CD14-positive monocyte (primary cell): ENCODE measurements around the gene LRTM2. TPM values are rescaled to one million over a fixed set of nuclear protein-coding genes. Genes with fewer than 3 reads are reported as not detected.

ENCODE experiments used
- DNase-seq, 3 donors: peaks; one replicate each; pipeline ENCODE4 v3.0.0-alpha.2; 2011 to 2022
- H2AFZ ChIP-seq: 2 replicates; pipeline ENCODE4 v1.6.0; 2012; ENCODE audit warnings: mild to moderate bottlenecking, low read depth, low read length, inconsistent platforms; ENCODE audit not compliant: insufficient read depth, poor library complexity, severe bottlenecking
- H3K27ac ChIP-seq, 2 donors: 1 replicate in 1 of 2; 2 replicates in 1 of 2; pipeline ENCODE4 v1.5.1; 2012 to 2013; ENCODE audit warnings: low read length in 2 of 2, control low read depth in 1 of 2, inconsistent platforms in 1 of 2, low read depth in 1 of 2, mild to moderate bottlenecking in 1 of 2
- H3K27me3 ChIP-seq, 2 donors: one replicate each; pipeline versions ENCODE4 v1.6.0 to v1.6.1; 2011 to 2013; ENCODE audit warnings: low read length in 2 of 2; ENCODE audit not compliant: control insufficient read depth in 2 of 2, insufficient read depth in 2 of 2
- H3K36me3 ChIP-seq, 2 donors: replicated peaks in 1 of 2; 1 replicate in 1 of 2; 2 replicates in 1 of 2; pipeline versions ENCODE4 v1.5.1 to v1.6.1; 2012 to 2013; ENCODE audit warnings: low read length in 2 of 2, control low read depth in 1 of 2, inconsistent platforms in 1 of 2, mild to moderate bottlenecking in 1 of 2; ENCODE audit not compliant: insufficient read depth in 2 of 2, control insufficient read depth in 1 of 2
- H3K4me1 ChIP-seq, 2 donors: 1 replicate in 1 of 2; 2 replicates in 1 of 2; pipeline versions ENCODE4 v1.5.1 to v1.6.1; 2012 to 2013; ENCODE audit warnings: low read length in 2 of 2, control low read depth in 1 of 2, inconsistent platforms in 1 of 2, mild to moderate bottlenecking in 1 of 2, moderate library complexity in 1 of 2; ENCODE audit not compliant: insufficient read depth in 2 of 2, control insufficient read depth in 1 of 2
- H3K4me2 ChIP-seq: replicated peaks from 2 replicates; pipeline ENCODE3; 2012; ENCODE audit warnings: low read length, moderate library complexity, mild to moderate bottlenecking; ENCODE audit not compliant: poor library complexity, severe bottlenecking; ENCODE audit errors: extremely low read depth
- H3K4me3 ChIP-seq, 3 experiments: fragments of 200-600 bp in 1 of 3; sonication (generic) in 1 of 3; replicated peaks in 1 of 3; 1 replicate in 2 of 3; 2 replicates in 1 of 3; pipeline ENCODE4 v1.5.1; 2011 to 2013; ENCODE audit warnings: low read length in 3 of 3, mild to moderate bottlenecking in 3 of 3, control low read depth in 2 of 3, low read depth in 2 of 3, inconsistent platforms in 1 of 3, moderate library complexity in 1 of 3
- H3K79me2 ChIP-seq: 2 replicates; pipeline ENCODE4 v1.6.0; 2012; ENCODE audit warnings: mild to moderate bottlenecking, control low read depth, inconsistent platforms, low read length, moderate library complexity; ENCODE audit not compliant: insufficient read depth
- H3K9ac ChIP-seq: 2 replicates; pipeline ENCODE4 v1.6.0; 2017; ENCODE audit warnings: low read length, mild to moderate bottlenecking; ENCODE audit not compliant: insufficient read depth, poor library complexity, severe bottlenecking
- H3K9me3 ChIP-seq, 2 donors: replicated peaks in 1 of 2; 1 replicate in 1 of 2; 2 replicates in 1 of 2; pipeline versions ENCODE4 v1.5.1 to v1.6.1; 2012 to 2013; ENCODE audit warnings: low read length in 2 of 2, control low read depth in 1 of 2; ENCODE audit not compliant: control insufficient read depth in 1 of 2, insufficient read depth in 1 of 2
- H4K20me1 ChIP-seq: 2 replicates; pipeline ENCODE4 v1.6.0; 2012; ENCODE audit warnings: mild to moderate bottlenecking, low read length, control low read depth, moderate library complexity; ENCODE audit not compliant: insufficient read depth
- H3K27ac Mint-ChIP-seq, 7 donors: one replicate each; pipeline ENCODE4 v1.8.0; 2020; ENCODE audit warnings: mild to moderate bottlenecking in 7 of 7, mixed read lengths in 7 of 7, moderate library complexity in 6 of 7, inconsistent platforms in 2 of 7
- H3K27me3 Mint-ChIP-seq, 3 donors: one replicate each; pipeline ENCODE4 v1.8.0; 2021 to 2022; ENCODE audit warnings: low read depth in 3 of 3, mild to moderate bottlenecking in 3 of 3, mixed read lengths in 3 of 3, moderate library complexity in 3 of 3, inconsistent platforms in 1 of 3
- H3K36me3 Mint-ChIP-seq, 2 donors: one replicate each; pipeline ENCODE4 v1.8.0; 2020; ENCODE audit warnings: mixed read lengths in 2 of 2, inconsistent platforms in 1 of 2, mild to moderate bottlenecking in 1 of 2
- H3K4me1 Mint-ChIP-seq: one replicate; pipeline ENCODE4 v1.8.0; 2020; ENCODE audit warnings: mild to moderate bottlenecking, mixed read lengths
- H3K4me3 Mint-ChIP-seq, 2 donors: one replicate each; pipeline ENCODE4 v1.8.0; 2020; ENCODE audit warnings: mild to moderate bottlenecking in 2 of 2, mixed read lengths in 2 of 2, moderate library complexity in 1 of 2
- H3K9me3 Mint-ChIP-seq, 7 donors: one replicate each; pipeline ENCODE4 v1.8.0; 2020 to 2022; ENCODE audit warnings: mixed read lengths in 7 of 7, mild to moderate bottlenecking in 6 of 7, moderate library complexity in 6 of 7, inconsistent platforms in 2 of 7
- WGBS: methylation state at CpG from one replicate; pipeline ENCODE4 v1.1.5; 2013; ENCODE audit warnings: missing lambda C conversion rate; ENCODE audit not compliant: insufficient coverage; 5-methylcytosine and 5-hydroxymethylcytosine counted together
- intact Hi-C, 2 donors: fragments of 100-400 bp; cut with micrococcal nuclease; formaldehyde crosslinking; loops; one replicate each; pipeline versions ENCODE4 v1.15.0 to v1.15.1; 2023
- polyA plus RNA-seq, 3 donors: library from polyadenylated mRNA; depleted of rRNA in 1 of 3; unstranded in 2 of 3; stranded (reverse) in 1 of 3; fragments of 300-500 nt in 2 of 3; fragments of >200 nt in 1 of 3; fragmentation: Illumina TruSeq in 2 of 3; gene quantifications; 1 replicate in 2 of 3; 2 replicates in 1 of 3; pipeline ENCODE4 v1.2.3, GENCODE V29; 2012 to 2021
- TF ChIP-seq, protein P1 (sequence below): fragments of 200-600 bp; IDR thresholded peaks from one replicate; pipeline ENCODE4 v1.8.0; 2022; ENCODE audit warnings: antibody characterized with exemption, mild to moderate bottlenecking

LRTM2 gene
- polyA plus RNA-seq, 3 donors, result not detected

DNA sequence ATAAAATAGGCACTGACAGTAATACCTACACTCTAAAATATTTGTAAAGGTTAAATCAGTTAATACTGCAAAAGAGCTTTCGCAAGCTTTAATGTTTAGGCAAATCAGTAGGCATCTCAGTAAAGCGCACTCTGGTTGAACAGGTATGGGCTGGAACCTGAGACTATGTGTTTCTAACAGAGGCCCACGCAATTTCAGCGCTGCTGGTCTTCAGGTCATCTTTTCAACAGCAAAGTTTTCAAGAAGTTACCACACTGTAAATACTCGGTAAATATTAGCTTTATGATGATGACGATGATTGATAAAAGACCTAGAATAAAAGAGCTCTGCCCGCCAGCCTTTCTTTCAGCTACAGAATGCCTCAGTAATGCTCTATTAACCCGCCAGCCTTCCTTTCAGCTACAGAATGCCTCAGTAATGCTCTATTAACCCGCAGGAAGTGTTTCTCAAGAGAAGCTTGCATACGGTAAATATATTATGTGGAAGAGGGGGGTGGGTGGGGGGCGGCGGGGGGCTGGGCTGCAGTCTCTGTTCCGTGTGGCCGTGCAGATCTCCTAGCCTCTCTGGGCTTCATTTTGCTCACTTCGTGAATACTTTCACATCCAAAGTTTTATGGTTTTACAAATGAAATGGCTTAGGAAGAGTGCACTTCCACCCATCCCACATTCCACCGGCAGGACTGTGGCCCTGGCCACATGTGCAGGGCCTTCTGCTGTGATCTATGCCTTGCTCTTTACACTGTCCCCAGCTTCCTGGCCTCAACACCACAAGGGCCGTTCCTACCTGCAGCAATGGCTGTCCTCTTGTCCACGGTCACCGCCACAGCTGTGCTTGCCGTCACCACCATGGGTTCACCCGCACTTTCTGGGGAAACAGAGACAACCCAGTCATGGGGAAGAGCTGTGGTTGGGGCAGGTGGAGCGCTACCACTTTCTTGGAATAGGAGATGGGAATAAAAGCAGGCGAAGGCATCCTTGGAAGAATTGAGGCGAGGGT lies 19.9 kb downstream of the LRTM2 start:
- Histone ChIP-seq H2AFZ (no peak overlapping the region), H3K27ac (no peak overlapping the region), H3K4me3 (no peak overlapping the region), H3K9me3 (no peaks in the 10 kb centered on the region), H3K36me3 (no peaks in the 10 kb centered on the region), H3K4me2 (no peak overlapping the region), H3K9ac (no peak overlapping the region), H4K20me1 (no peaks in the 10 kb centered on the region), H3K27me3 (no peaks in the 10 kb centered on the region), H3K79me2 (no peaks in the 10 kb centered on the region), H3K4me1 (peaks cover 14 to 22% of the 10 kb centered on the region in 2 donors)
- TF ChIP-seq, protein P1, sequence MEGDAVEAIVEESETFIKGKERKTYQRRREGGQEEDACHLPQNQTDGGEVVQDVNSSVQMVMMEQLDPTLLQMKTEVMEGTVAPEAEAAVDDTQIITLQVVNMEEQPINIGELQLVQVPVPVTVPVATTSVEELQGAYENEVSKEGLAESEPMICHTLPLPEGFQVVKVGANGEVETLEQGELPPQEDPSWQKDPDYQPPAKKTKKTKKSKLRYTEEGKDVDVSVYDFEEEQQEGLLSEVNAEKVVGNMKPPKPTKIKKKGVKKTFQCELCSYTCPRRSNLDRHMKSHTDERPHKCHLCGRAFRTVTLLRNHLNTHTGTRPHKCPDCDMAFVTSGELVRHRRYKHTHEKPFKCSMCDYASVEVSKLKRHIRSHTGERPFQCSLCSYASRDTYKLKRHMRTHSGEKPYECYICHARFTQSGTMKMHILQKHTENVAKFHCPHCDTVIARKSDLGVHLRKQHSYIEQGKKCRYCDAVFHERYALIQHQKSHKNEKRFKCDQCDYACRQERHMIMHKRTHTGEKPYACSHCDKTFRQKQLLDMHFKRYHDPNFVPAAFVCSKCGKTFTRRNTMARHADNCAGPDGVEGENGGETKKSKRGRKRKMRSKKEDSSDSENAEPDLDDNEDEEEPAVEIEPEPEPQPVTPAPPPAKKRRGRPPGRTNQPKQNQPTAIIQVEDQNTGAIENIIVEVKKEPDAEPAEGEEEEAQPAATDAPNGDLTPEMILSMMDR, result no peak
- intact Hi-C loops, result no loop called here
- H3K27me3 Mint-ChIP-seq, result peaks cover 0 to 6% (median 6%) of the 10 kb centered on the region in 3 donors
- H3K36me3 Mint-ChIP-seq, result no peaks in the 10 kb centered on the region
- H3K9me3 Mint-ChIP-seq, result peaks cover 0 to 2% (median 0%) of the 10 kb centered on the region in 7 donors
- H3K4me3 Mint-ChIP-seq, result no peak overlapping the region
- DNase-seq, result no peak
- H3K27ac Mint-ChIP-seq, result peak overlapping the region in 2 of 7 donors; percentile 20 to 54
- peaks cover 27% of the 10 kb centered on the region for H3K4me1 Mint-ChIP-seq
- 83% methylated on average over 11 of the region's 24 CpGs for WGBS

GRCh38 chr12:1840981-1841425 lies 20.6 kb downstream of the LRTM2 start:
- TF ChIP-seq, protein P1, result no peak
- intact Hi-C loops, result no loop called here
- no peaks in the 10 kb centered on the region for H3K27me3 ChIP-seq

More at GRCh38 chr12:1840981-1841425, 20.6 kb downstream of the LRTM2 start:
- Histone ChIP-seq H3K4me3 (no peak overlapping the region), H3K4me2 (no peak overlapping the region), H3K27ac (no peak overlapping the region), H3K79me2 (no peaks in the 10 kb centered on the region), H3K4me1 (peaks cover 14 to 22% of the 10 kb centered on the region in 2 donors), H3K9me3 (no peaks in the 10 kb centered on the region), H4K20me1 (no peaks in the 10 kb centered on the region), H3K9ac (no peak overlapping the region), H2AFZ (no peak overlapping the region), H3K36me3 (no peaks in the 10 kb centered on the region)
- Mint-ChIP-seq H3K36me3 (no peaks in the 10 kb centered on the region), H3K4me1 (peaks cover 26% of the 10 kb centered on the region), H3K27ac (peak overlapping the region in 1 of 7 donors; percentile 54), H3K27me3 (peaks cover 0 to 6% (median 6%) of the 10 kb centered on the region in 3 donors), H3K9me3 (peaks cover 0 to 2% (median 0%) of the 10 kb centered on the region in 7 donors), H3K4me3 (no peak overlapping the region)
- WGBS, result 75% methylated on average over 16 of the region's 16 CpGs
- DNase-seq, result no peak
